K562 (cell line): ENCODE measurements around the gene SLC12A3. TPM values are rescaled to one million over a fixed set of nuclear protein-coding genes. Genes with fewer than 3 reads are reported as not detected.

Source experiments
- CAMTA2 ChIP-seq: fragments of 250-450 bp; sonication (Bioruptor Pico); conservative IDR thresholded peaks from 2 replicates; pipeline ENCODE4 v1.5.1; 2022
- GABPB2 ChIP-seq: fragments of 250-450 bp; sonication (Bioruptor Pico); conservative IDR thresholded peaks from 2 replicates; pipeline ENCODE4 v1.5.1; 2021; ENCODE audit warnings: mild to moderate bottlenecking
- RBM34 ChIP-seq: fragments of 200-400 bp; formaldehyde crosslinking; IDR thresholded peaks from 2 replicates; pipeline ENCODE4 v1.6.1; 2018; ENCODE audit warnings: low read length, borderline replicate concordance; ENCODE audit not compliant: insufficient read depth
- ZNF644 ChIP-seq: fragments of 200-800 bp; sonication (Bioruptor generic); IDR thresholded peaks from 2 replicates; pipeline ENCODE4 v1.6.1; 2016; ENCODE audit warnings: low read depth, missing genetic modification characterization, missing compliant biosample characterization
- ZNF76 ChIP-seq: fragments of 250-450 bp; sonication (Bioruptor Pico); IDR thresholded peaks from 2 replicates; pipeline ENCODE4 v1.4.0; 2020; ENCODE audit warnings: mild to moderate bottlenecking, moderate library complexity, borderline replicate concordance
- microRNA counts: library from miRNA; unstranded; fragments of <30 nt; microRNA quantifications from one replicate; lab custom pipeline; 2016
- microRNA-seq: library from miRNA; unstranded; fragments of <30 nt; microRNA quantifications from one replicate; pipeline ENCODE4, GENCODE V29; 2018; ENCODE audit warnings: borderline microRNAs expressed
- polyA plus RNA-seq, 8 experiments: library from polyadenylated mRNA; depleted of rRNA in 4 of 8; stranded (reverse) in 5 of 8; unstranded in 3 of 8; fragments of >200 nt; fragmentation: Nextera tagmentation in 2 of 8; fragmentation: Illumina TruSeq in 1 of 8; extraction: Ambion mirVana in 2 of 8; extraction: Trizol in 1 of 8; gene quantifications; 2 replicates each; pipeline versions ENCODE4 v1.2.1 to v1.2.3, GENCODE V29; 2011 to 2014; ENCODE audit warnings: inconsistent platforms in 1 of 8, missing spikeins in 1 of 8
- small RNA-seq: library from RNA; depleted of rRNA; stranded (forward); fragments of <200 nt; gene quantifications from one replicate; pipeline ENCODE3, GENCODE V24; 2014
- total RNA-seq, 7 experiments: library from RNA; depleted of rRNA in 6 of 7; stranded (reverse); fragments of >200 nt in 6 of 7; fragmentation: Illumina TruSeq in 2 of 7; extraction: Trizol in 2 of 7; gene quantifications; 2 replicates each; pipeline versions ENCODE4 v1.2.1 to v1.2.3, GENCODE V29; 2011 to 2021; ENCODE audit warnings: low replicate concordance in 1 of 7
- TF ChIP-seq, protein P1 (sequence below): sonication (generic); formaldehyde crosslinking; IDR thresholded peaks from 2 replicates; pipeline ENCODE4 v1.8.0; 2023; ENCODE audit warnings: missing genetic modification reagents, mild to moderate bottlenecking, borderline replicate concordance
- TF ChIP-seq, protein P2 (sequence below): fragments of 450-650 bp; IDR thresholded peaks from 2 replicates; pipeline ENCODE4 v1.6.1; 2017; ENCODE audit warnings: antibody characterized with exemption, mild to moderate bottlenecking

SLC12A3 gene
- total and polyA plus RNA-seq, 9 of the 15 experiments (the other 6 are each of a cell fraction or from before 2014, with no cell fraction given): not detected

GRCh38 chr16:56964243-56965148 lies 99.5 kb downstream of the SLC12A3 start (continued):
- TF ChIP-seq, protein P1, sequence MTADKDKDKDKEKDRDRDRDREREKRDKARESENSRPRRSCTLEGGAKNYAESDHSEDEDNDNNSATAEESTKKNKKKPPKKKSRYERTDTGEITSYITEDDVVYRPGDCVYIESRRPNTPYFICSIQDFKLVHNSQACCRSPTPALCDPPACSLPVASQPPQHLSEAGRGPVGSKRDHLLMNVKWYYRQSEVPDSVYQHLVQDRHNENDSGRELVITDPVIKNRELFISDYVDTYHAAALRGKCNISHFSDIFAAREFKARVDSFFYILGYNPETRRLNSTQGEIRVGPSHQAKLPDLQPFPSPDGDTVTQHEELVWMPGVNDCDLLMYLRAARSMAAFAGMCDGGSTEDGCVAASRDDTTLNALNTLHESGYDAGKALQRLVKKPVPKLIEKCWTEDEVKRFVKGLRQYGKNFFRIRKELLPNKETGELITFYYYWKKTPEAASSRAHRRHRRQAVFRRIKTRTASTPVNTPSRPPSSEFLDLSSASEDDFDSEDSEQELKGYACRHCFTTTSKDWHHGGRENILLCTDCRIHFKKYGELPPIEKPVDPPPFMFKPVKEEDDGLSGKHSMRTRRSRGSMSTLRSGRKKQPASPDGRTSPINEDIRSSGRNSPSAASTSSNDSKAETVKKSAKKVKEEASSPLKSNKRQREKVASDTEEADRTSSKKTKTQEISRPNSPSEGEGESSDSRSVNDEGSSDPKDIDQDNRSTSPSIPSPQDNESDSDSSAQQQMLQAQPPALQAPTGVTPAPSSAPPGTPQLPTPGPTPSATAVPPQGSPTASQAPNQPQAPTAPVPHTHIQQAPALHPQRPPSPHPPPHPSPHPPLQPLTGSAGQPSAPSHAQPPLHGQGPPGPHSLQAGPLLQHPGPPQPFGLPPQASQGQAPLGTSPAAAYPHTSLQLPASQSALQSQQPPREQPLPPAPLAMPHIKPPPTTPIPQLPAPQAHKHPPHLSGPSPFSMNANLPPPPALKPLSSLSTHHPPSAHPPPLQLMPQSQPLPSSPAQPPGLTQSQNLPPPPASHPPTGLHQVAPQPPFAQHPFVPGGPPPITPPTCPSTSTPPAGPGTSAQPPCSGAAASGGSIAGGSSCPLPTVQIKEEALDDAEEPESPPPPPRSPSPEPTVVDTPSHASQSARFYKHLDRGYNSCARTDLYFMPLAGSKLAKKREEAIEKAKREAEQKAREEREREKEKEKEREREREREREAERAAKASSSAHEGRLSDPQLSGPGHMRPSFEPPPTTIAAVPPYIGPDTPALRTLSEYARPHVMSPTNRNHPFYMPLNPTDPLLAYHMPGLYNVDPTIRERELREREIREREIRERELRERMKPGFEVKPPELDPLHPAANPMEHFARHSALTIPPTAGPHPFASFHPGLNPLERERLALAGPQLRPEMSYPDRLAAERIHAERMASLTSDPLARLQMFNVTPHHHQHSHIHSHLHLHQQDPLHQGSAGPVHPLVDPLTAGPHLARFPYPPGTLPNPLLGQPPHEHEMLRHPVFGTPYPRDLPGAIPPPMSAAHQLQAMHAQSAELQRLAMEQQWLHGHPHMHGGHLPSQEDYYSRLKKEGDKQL (CRISPR knock-in tag): no peak
- no peak for TF ChIP-seq GABPB2
- TF ChIP-seq CAMTA2 (CRISPR knock-in tag): no peak
- TF ChIP-seq ZNF644 (tag): no peak
- TF ChIP-seq RBM34: no peak
- no peak for TF ChIP-seq ZNF76 (CRISPR knock-in tag)
- TF ChIP-seq, protein P2, sequence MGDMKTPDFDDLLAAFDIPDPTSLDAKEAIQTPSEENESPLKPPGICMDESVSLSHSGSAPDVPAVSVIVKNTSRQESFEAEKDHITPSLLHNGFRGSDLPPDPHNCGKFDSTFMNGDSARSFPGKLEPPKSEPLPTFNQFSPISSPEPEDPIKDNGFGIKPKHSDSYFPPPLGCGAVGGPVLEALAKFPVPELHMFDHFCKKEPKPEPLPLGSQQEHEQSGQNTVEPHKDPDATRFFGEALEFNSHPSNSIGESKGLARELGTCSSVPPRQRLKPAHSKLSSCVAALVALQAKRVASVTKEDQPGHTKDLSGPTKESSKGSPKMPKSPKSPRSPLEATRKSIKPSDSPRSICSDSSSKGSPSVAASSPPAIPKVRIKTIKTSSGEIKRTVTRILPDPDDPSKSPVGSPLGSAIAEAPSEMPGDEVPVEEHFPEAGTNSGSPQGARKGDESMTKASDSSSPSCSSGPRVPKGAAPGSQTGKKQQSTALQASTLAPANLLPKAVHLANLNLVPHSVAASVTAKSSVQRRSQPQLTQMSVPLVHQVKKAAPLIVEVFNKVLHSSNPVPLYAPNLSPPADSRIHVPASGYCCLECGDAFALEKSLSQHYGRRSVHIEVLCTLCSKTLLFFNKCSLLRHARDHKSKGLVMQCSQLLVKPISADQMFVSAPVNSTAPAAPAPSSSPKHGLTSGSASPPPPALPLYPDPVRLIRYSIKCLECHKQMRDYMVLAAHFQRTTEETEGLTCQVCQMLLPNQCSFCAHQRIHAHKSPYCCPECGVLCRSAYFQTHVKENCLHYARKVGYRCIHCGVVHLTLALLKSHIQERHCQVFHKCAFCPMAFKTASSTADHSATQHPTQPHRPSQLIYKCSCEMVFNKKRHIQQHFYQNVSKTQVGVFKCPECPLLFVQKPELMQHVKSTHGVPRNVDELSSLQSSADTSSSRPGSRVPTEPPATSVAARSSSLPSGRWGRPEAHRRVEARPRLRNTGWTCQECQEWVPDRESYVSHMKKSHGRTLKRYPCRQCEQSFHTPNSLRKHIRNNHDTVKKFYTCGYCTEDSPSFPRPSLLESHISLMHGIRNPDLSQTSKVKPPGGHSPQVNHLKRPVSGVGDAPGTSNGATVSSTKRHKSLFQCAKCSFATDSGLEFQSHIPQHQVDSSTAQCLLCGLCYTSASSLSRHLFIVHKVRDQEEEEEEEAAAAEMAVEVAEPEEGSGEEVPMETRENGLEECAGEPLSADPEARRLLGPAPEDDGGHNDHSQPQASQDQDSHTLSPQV: peak; percentile 68; the same call in 1 of the 2 replicates

MicroRNA genes within 50 kb of the gene (microRNA counts, 767-probe panel; counts per million panel counts)
- microRNA hsa-miR-138-5p (lab: Ali Mortazavi, UCI): not detected

Small RNA genes lying within 50 kb of the gene (microRNA-seq; reads per million reads assigned to microRNA genes)
- 0.46 reads per million for gene MIR138-2
- gene MIR6863: not detected

Small RNA genes lying within 50 kb of the gene (small RNA-seq; reads per million reads assigned to genes)
- gene MIR138-2: 0.18 reads per million

Other genes with a start within 250 kb of the SLC12A3 start
Only the 7 nearest of the 13 such genes appear.
- gene MT1G, start 197.1 kb upstream of the SLC12A3 start, total RNA-seq (2014; rRNA removed): not detected in 2 replicates
- gene MT1G, start 197.1 kb upstream of the SLC12A3 start, total RNA-seq (2014; rRNA removed; fragmentation: Illumina TruSeq; extraction: Trizol): not detected in 2 replicates
- gene MT1G, start 197.1 kb upstream of the SLC12A3 start, total RNA-seq (2015; rRNA removed; fragmentation: Illumina TruSeq; extraction: Trizol): 0.69 TPM in 1 of 2 replicates, not detected in the other
- 0.89 and 1.7 TPM in 2 replicates for gene MT1G, start 197.1 kb upstream of the SLC12A3 start, total RNA-seq (2021)
- 1.4 and 8.8 TPM in 2 replicates for gene MT1G, start 197.1 kb upstream of the SLC12A3 start, polyA plus RNA-seq (2011; rRNA removed)
- not detected in 2 replicates for gene MT1G, start 197.1 kb upstream of the SLC12A3 start, polyA plus RNA-seq (2014; fragmentation: Illumina TruSeq; extraction: Trizol)
- gene MT1G, start 197.1 kb upstream of the SLC12A3 start, polyA plus RNA-seq (2014; fragmentation: Nextera tagmentation; extraction: Ambion mirVana): under 1 TPM; 0.28 TPM
- gene MT1G, start 197.1 kb upstream of the SLC12A3 start, polyA plus RNA-seq (2014; rRNA removed): 2.8 TPM in 1 of 2 replicates, not detected in the other
- not detected in 2 replicates for gene MT1H, start 195.4 kb upstream of the SLC12A3 start, total RNA-seq (2014; rRNA removed)
- not detected in 2 replicates for gene MT1H, start 195.4 kb upstream of the SLC12A3 start, total RNA-seq (2014; rRNA removed; fragmentation: Illumina TruSeq; extraction: Trizol)
- not detected in 2 replicates for gene MT1H, start 195.4 kb upstream of the SLC12A3 start, total RNA-seq (2015; rRNA removed; fragmentation: Illumina TruSeq; extraction: Trizol)
- not detected in 2 replicates for gene MT1H, start 195.4 kb upstream of the SLC12A3 start, total RNA-seq (2021)
- 0.13 and 0.49 TPM in 2 replicates for gene MT1H, start 195.4 kb upstream of the SLC12A3 start, polyA plus RNA-seq (2011; rRNA removed)
- not detected in 2 replicates for gene MT1H, start 195.4 kb upstream of the SLC12A3 start, polyA plus RNA-seq (2014; fragmentation: Illumina TruSeq; extraction: Trizol)
- under 1 TPM in 1 of 2 experiments, not detected in 1; 0.37 TPM for gene MT1H, start 195.4 kb upstream of the SLC12A3 start, polyA plus RNA-seq (2014; fragmentation: Nextera tagmentation; extraction: Ambion mirVana)
- gene MT1H, start 195.4 kb upstream of the SLC12A3 start, polyA plus RNA-seq (2014; rRNA removed): not detected in 2 replicates
- gene MT1X, start 182.7 kb upstream of the SLC12A3 start, total RNA-seq (2014; rRNA removed): 6.0 and 8.3 TPM in 2 replicates
- gene MT1X, start 182.7 kb upstream of the SLC12A3 start, total RNA-seq (2014; rRNA removed; fragmentation: Illumina TruSeq; extraction: Trizol): 3.6 and 4.9 TPM in 2 replicates
- 8.6 and 8.7 TPM in 2 replicates for gene MT1X, start 182.7 kb upstream of the SLC12A3 start, total RNA-seq (2015; rRNA removed; fragmentation: Illumina TruSeq; extraction: Trizol)
- 7.6 and 8.3 TPM in 2 replicates for gene MT1X, start 182.7 kb upstream of the SLC12A3 start, total RNA-seq (2021)
- gene MT1X, start 182.7 kb upstream of the SLC12A3 start, polyA plus RNA-seq (2011; rRNA removed): 11.7 and 42.6 TPM in 2 replicates
- 5.8 and 9.6 TPM in 2 replicates for gene MT1X, start 182.7 kb upstream of the SLC12A3 start, polyA plus RNA-seq (2014; fragmentation: Illumina TruSeq; extraction: Trizol)
- 10 to 100 TPM; 20.4 to 22.8 TPM for gene MT1X, start 182.7 kb upstream of the SLC12A3 start, polyA plus RNA-seq (2014; fragmentation: Nextera tagmentation; extraction: Ambion mirVana)
- gene MT1X, start 182.7 kb upstream of the SLC12A3 start, polyA plus RNA-seq (2014; rRNA removed): 4.8 and 7.3 TPM in 2 replicates
- 111 and 129 TPM in 2 replicates for gene NUP93, start 135.1 kb upstream of the SLC12A3 start, total RNA-seq (2014; rRNA removed)
- gene NUP93, start 135.1 kb upstream of the SLC12A3 start, total RNA-seq (2014; rRNA removed; fragmentation: Illumina TruSeq; extraction: Trizol): 117 and 122 TPM in 2 replicates
- 136 and 137 TPM in 2 replicates for gene NUP93, start 135.1 kb upstream of the SLC12A3 start, total RNA-seq (2015; rRNA removed; fragmentation: Illumina TruSeq; extraction: Trizol)
- gene NUP93, start 135.1 kb upstream of the SLC12A3 start, total RNA-seq (2021): 155 and 156 TPM in 2 replicates
- gene NUP93, start 135.1 kb upstream of the SLC12A3 start, polyA plus RNA-seq (2011; rRNA removed): 92.0 and 105 TPM in 2 replicates
- gene NUP93, start 135.1 kb upstream of the SLC12A3 start, polyA plus RNA-seq (2014; fragmentation: Illumina TruSeq; extraction: Trizol): 114 and 121 TPM in 2 replicates
- gene NUP93, start 135.1 kb upstream of the SLC12A3 start, polyA plus RNA-seq (2014; fragmentation: Nextera tagmentation; extraction: Ambion mirVana): 100 to 1,000 TPM; 111 to 162 TPM
- 88.4 and 101 TPM in 2 replicates for gene NUP93, start 135.1 kb upstream of the SLC12A3 start, polyA plus RNA-seq (2014; rRNA removed)
- gene HERPUD1, start 66.9 kb downstream of the SLC12A3 start, total RNA-seq (2014; rRNA removed): 25.8 and 26.8 TPM in 2 replicates
- 49.3 and 65.4 TPM in 2 replicates for gene HERPUD1, start 66.9 kb downstream of the SLC12A3 start, total RNA-seq (2014; rRNA removed; fragmentation: Illumina TruSeq; extraction: Trizol)
- 18.1 and 19.2 TPM in 2 replicates for gene HERPUD1, start 66.9 kb downstream of the SLC12A3 start, total RNA-seq (2015; rRNA removed; fragmentation: Illumina TruSeq; extraction: Trizol)
- 54.4 and 60.7 TPM in 2 replicates for gene HERPUD1, start 66.9 kb downstream of the SLC12A3 start, total RNA-seq (2021)
- 50.0 and 90.9 TPM in 2 replicates for gene HERPUD1, start 66.9 kb downstream of the SLC12A3 start, polyA plus RNA-seq (2011; rRNA removed)
- gene HERPUD1, start 66.9 kb downstream of the SLC12A3 start, polyA plus RNA-seq (2014; fragmentation: Illumina TruSeq; extraction: Trizol): 57.8 and 60.7 TPM in 2 replicates
- gene HERPUD1, start 66.9 kb downstream of the SLC12A3 start, polyA plus RNA-seq (2014; fragmentation: Nextera tagmentation; extraction: Ambion mirVana): 10 to 100 TPM; 14.2 to 17.8 TPM
- 32.0 and 37.4 TPM in 2 replicates for gene HERPUD1, start 66.9 kb downstream of the SLC12A3 start, polyA plus RNA-seq (2014; rRNA removed)
- not detected in 2 replicates for gene CETP, start 96.7 kb downstream of the SLC12A3 start, total RNA-seq (2014; rRNA removed)
- not detected in 2 replicates for gene CETP, start 96.7 kb downstream of the SLC12A3 start, total RNA-seq (2014; rRNA removed; fragmentation: Illumina TruSeq; extraction: Trizol)
- not detected in 2 replicates for gene CETP, start 96.7 kb downstream of the SLC12A3 start, total RNA-seq (2015; rRNA removed; fragmentation: Illumina TruSeq; extraction: Trizol)
- gene CETP, start 96.7 kb downstream of the SLC12A3 start, total RNA-seq (2021): not detected in 2 replicates
- 0.05 TPM in 1 of 2 replicates, not detected in the other for gene CETP, start 96.7 kb downstream of the SLC12A3 start, polyA plus RNA-seq (2011; rRNA removed)
- not detected in 2 replicates for gene CETP, start 96.7 kb downstream of the SLC12A3 start, polyA plus RNA-seq (2014; fragmentation: Illumina TruSeq; extraction: Trizol)
- gene CETP, start 96.7 kb downstream of the SLC12A3 start, polyA plus RNA-seq (2014; fragmentation: Nextera tagmentation; extraction: Ambion mirVana): under 1 TPM in 1 of 2 experiments, not detected in 1; 0.07 TPM
- gene CETP, start 96.7 kb downstream of the SLC12A3 start, polyA plus RNA-seq (2014; rRNA removed): 0.11 TPM in 1 of 2 replicates, not detected in the other
- 0.59 TPM in 1 of 2 replicates, not detected in the other for gene NLRC5, start 124.3 kb downstream of the SLC12A3 start, total RNA-seq (2014; rRNA removed)
- gene NLRC5, start 124.3 kb downstream of the SLC12A3 start, total RNA-seq (2014; rRNA removed; fragmentation: Illumina TruSeq; extraction: Trizol): 0.06 TPM in 1 of 2 replicates, not detected in the other
- not detected in 2 replicates for gene NLRC5, start 124.3 kb downstream of the SLC12A3 start, total RNA-seq (2015; rRNA removed; fragmentation: Illumina TruSeq; extraction: Trizol)
- gene NLRC5, start 124.3 kb downstream of the SLC12A3 start, total RNA-seq (2021): 0.71 and 0.89 TPM in 2 replicates
- 0.26 TPM in 1 of 2 replicates, not detected in the other for gene NLRC5, start 124.3 kb downstream of the SLC12A3 start, polyA plus RNA-seq (2011; rRNA removed)
- not detected in 2 replicates for gene NLRC5, start 124.3 kb downstream of the SLC12A3 start, polyA plus RNA-seq (2014; fragmentation: Illumina TruSeq; extraction: Trizol)
- gene NLRC5, start 124.3 kb downstream of the SLC12A3 start, polyA plus RNA-seq (2014; fragmentation: Nextera tagmentation; extraction: Ambion mirVana): not detected
- not detected in 2 replicates for gene NLRC5, start 124.3 kb downstream of the SLC12A3 start, polyA plus RNA-seq (2014; rRNA removed)